B cell (primary cell): ENCODE measurements around the gene RNASEH2C.

Source experiments
- CTCF ChIP-seq: fragments of 200-600 bp; IDR thresholded peaks from one replicate; pipeline ENCODE4 v1.8.0; 2022; ENCODE audit warnings: antibody characterized with exemption, mild to moderate bottlenecking
- EZH2 ChIP-seq: IDR thresholded peaks from 2 replicates; pipeline ENCODE4 v1.6.1; 2012; ENCODE audit warnings: borderline replicate concordance, low read depth, mild to moderate bottlenecking, moderate library complexity, low read length; ENCODE audit not compliant: insufficient read depth, poor library complexity, severe bottlenecking

DNA sequence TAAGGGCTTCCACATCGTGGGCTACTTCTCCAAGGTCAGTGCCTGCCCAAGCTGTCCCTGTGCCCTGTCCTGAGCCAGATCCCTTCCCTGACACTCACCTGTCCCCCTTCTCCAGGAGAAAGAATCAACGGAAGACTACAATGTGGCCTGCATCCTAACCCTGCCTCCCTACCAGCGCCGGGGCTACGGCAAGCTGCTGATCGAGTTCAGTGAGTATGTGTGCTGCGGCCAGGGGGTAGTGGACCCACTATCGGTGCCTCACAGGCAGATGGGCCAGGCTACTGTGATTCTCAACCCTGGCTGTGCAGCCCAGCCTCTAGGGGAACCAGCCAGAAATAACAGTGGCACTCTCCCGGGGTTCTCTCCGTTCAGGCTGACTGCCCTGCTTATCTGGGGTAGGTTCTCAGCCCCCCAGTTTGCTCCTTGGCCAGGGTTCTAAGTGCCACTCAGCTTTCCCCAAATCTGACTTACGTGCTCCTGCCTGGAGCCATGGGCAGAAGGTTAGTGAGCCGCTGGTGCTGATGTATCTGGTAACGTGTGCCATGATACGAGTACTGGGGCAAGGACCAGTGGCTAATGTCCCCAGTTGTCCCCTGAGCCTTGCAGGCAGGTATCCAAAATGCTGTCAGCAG lies 3.7 kb downstream of the RNASEH2C start:
- no peak for TF ChIP-seq EZH2
- TF ChIP-seq CTCF = no peak
